Liver (tissue), 9 donors: ENCODE data around the gene IQSEC1. TPM values are rescaled to one million over a fixed set of nuclear protein-coding genes. Genes with fewer than 3 reads are reported as not detected.

ENCODE experiments used
- DNase-seq: peaks from one replicate; pipeline ENCODE4 v3.0.0-alpha.2; 2017; ENCODE audit warnings: low spot score
- H3K27ac ChIP-seq, 2 donors: one replicate each; pipeline ENCODE4 v1.7.0; 2013; ENCODE audit warnings: inconsistent platforms in 2 of 2, low read length in 2 of 2, control low read depth in 1 of 2, low read depth in 1 of 2, mild to moderate bottlenecking in 1 of 2
- H3K27me3 ChIP-seq, 4 donors: one replicate each; pipeline versions ENCODE4 v1.6.1 to v1.7.0; 2013; ENCODE audit warnings: low read length in 3 of 4, inconsistent platforms in 1 of 4, mild to moderate bottlenecking in 1 of 4, moderate library complexity in 1 of 4; ENCODE audit not compliant: control insufficient read depth in 4 of 4, insufficient read depth in 4 of 4
- H3K36me3 ChIP-seq, 4 donors: one replicate each; pipeline versions ENCODE4 v1.6.1 to v1.7.0; 2013; ENCODE audit warnings: low read length in 3 of 4, mild to moderate bottlenecking in 3 of 4, low read depth in 1 of 4, moderate library complexity in 1 of 4; ENCODE audit not compliant: control insufficient read depth in 4 of 4, insufficient read depth in 3 of 4
- H3K4me1 ChIP-seq, 4 donors: one replicate each; pipeline versions ENCODE4 v1.6.1 to v1.7.0; 2013; ENCODE audit warnings: low read length in 3 of 4, mild to moderate bottlenecking in 3 of 4, moderate library complexity in 1 of 4; ENCODE audit not compliant: control insufficient read depth in 4 of 4, insufficient read depth in 4 of 4
- H3K4me3 ChIP-seq, 3 donors: one replicate each; pipeline versions ENCODE4 v1.6.1 to v1.7.0; 2013; ENCODE audit warnings: low read length in 3 of 3, control low read depth in 1 of 3, low read depth in 1 of 3, mild to moderate bottlenecking in 1 of 3
- H3K9ac ChIP-seq, 2 donors: one replicate each; pipeline ENCODE4 v1.7.0; 2013; ENCODE audit warnings: low read length in 2 of 2, mild to moderate bottlenecking in 2 of 2, moderate library complexity in 2 of 2, control low read depth in 1 of 2, low read depth in 1 of 2
- H3K9me3 ChIP-seq, 4 donors: one replicate each; pipeline versions ENCODE4 v1.6.1 to v1.7.0; 2013; ENCODE audit warnings: low read length in 3 of 4; ENCODE audit not compliant: control insufficient read depth in 4 of 4
- ATF3 ChIP-seq: IDR thresholded peaks from 2 replicates; pipeline ENCODE4 v1.6.1; 2016; ENCODE audit warnings: antibody characterized with exemption
- CTCF ChIP-seq: fragments of 150-350 bp; IDR thresholded peaks from 2 replicates; pipeline ENCODE4 v1.5.1; 2017; ENCODE audit warnings: improper control_type of control experiment, low read depth, low read length; ENCODE audit not compliant: missing input control
- EGR1 ChIP-seq, 2 donors: IDR thresholded peaks; 2 replicates each; pipeline ENCODE4 v1.6.1; 2016 to 2018; ENCODE audit warnings: antibody characterized with exemption in 2 of 2, low read depth in 2 of 2
- FOXA1 ChIP-seq: IDR thresholded peaks from 2 replicates; pipeline ENCODE4 v1.6.1; 2016; ENCODE audit warnings: antibody characterized with exemption
- FOXA2 ChIP-seq: IDR thresholded peaks from 2 replicates; pipeline ENCODE4 v1.6.1; 2016; ENCODE audit warnings: antibody characterized with exemption
- GABPA ChIP-seq, 2 donors: IDR thresholded peaks in 1 of 2; conservative IDR thresholded peaks in 1 of 2; 2 replicates each; pipeline ENCODE4 v1.6.1; 2016; ENCODE audit warnings: antibody characterized with exemption in 2 of 2, mild to moderate bottlenecking in 1 of 2, moderate library complexity in 1 of 2
- HNF4A ChIP-seq, 2 donors: conservative IDR thresholded peaks; 2 replicates each; pipeline ENCODE4 v1.6.1; 2016; ENCODE audit warnings: antibody characterized with exemption in 2 of 2, mild to moderate bottlenecking in 2 of 2
- HNF4G ChIP-seq: IDR thresholded peaks from 2 replicates; pipeline ENCODE4 v1.6.1; 2016; ENCODE audit warnings: antibody characterized with exemption
- JUND ChIP-seq, 2 donors: IDR thresholded peaks; 2 replicates each; pipeline ENCODE4 v1.6.1; 2016; ENCODE audit warnings: antibody characterized with exemption in 2 of 2
- MAX ChIP-seq: IDR thresholded peaks from 2 replicates; pipeline ENCODE4 v1.6.1; 2016; ENCODE audit warnings: antibody characterized with exemption
- NR2F2 ChIP-seq: IDR thresholded peaks from 2 replicates; pipeline ENCODE4 v1.6.1; 2016; ENCODE audit warnings: antibody characterized with exemption
- RAD21 ChIP-seq, 2 donors: IDR thresholded peaks; 2 replicates each; pipeline ENCODE4 v1.6.1; 2016; ENCODE audit warnings: antibody characterized with exemption in 2 of 2, mild to moderate bottlenecking in 2 of 2
- REST ChIP-seq: IDR thresholded peaks from 2 replicates; pipeline ENCODE4 v1.6.1; 2016; ENCODE audit warnings: antibody characterized with exemption, mild to moderate bottlenecking
- RXRA ChIP-seq, 2 donors: IDR thresholded peaks; 2 replicates each; pipeline ENCODE4 v1.6.1; 2017 to 2018; ENCODE audit warnings: antibody characterized with exemption in 2 of 2, mild to moderate bottlenecking in 1 of 2
- SP1 ChIP-seq: IDR thresholded peaks from 2 replicates; pipeline ENCODE4 v1.6.1; 2018; ENCODE audit warnings: antibody characterized with exemption, mild to moderate bottlenecking
- TAF1 ChIP-seq: conservative IDR thresholded peaks from 2 replicates; pipeline ENCODE4 v1.6.1; 2016; ENCODE audit warnings: antibody characterized with exemption, mild to moderate bottlenecking
- YY1 ChIP-seq: IDR thresholded peaks from 2 replicates; pipeline ENCODE4 v1.6.1; 2016; ENCODE audit warnings: antibody characterized with exemption, mild to moderate bottlenecking
- WGBS: extraction: QIAGEN DNeasy Blood & Tissue Kit; methylation state at CpG from one replicate; pipeline ENCODE4 v1.1.7; 2013; 5-methylcytosine and 5-hydroxymethylcytosine counted together
- polyA plus RNA-seq, 2 donors: library from polyadenylated mRNA; stranded (reverse) in 1 of 2; unstranded in 1 of 2; fragments of 200-250 nt in 1 of 2; fragments of >200 nt in 1 of 2; fragmentation: Nextera tagmentation in 1 of 2; extraction: Ambion mirVana in 1 of 2; gene quantifications; one replicate each; pipeline versions ENCODE4 v1.2.1 to v1.2.3, GENCODE V29; 2013 to 2015
- total RNA-seq, 2 donors: library from RNA; depleted of rRNA; stranded (reverse); fragments of >200 nt; gene quantifications; one replicate each; pipeline ENCODE4 v1.2.3, GENCODE V29; 2014
- donor health status: healthy.
- donor health status: healthy.
- donor health status: healthy.
- donor health status: healthy.
- donor health status: healthy.

IQSEC1 gene
- total and polyA plus RNA-seq, 4 donors, result 12.7 to 56.0 (median 36.2) TPM

GRCh38 chr3:13108861-13109260, 35.6 kb upstream of the IQSEC1 start (continued):
- TF ChIP-seq YY1 (no peak), MAX (no peak), FOXA2 (no peak)

GRCh38 chr3:13107661-13108060, 34.4 kb upstream of the IQSEC1 start:
- H3K36me3 ChIP-seq, result no peaks in the 10 kb centered on the region
- no peaks in the 10 kb centered on the region for H3K27me3 ChIP-seq
- no peak for TF ChIP-seq ATF3
- no peak for TF ChIP-seq JUND (IDR thresholded peaks at IDR 0.05)
- TF ChIP-seq HNF4A (conservative IDR thresholded peaks at IDR 0.05), result no peak
- H3K9ac ChIP-seq, result no peak overlapping the region
- no peak overlapping the region for H3K4me3 ChIP-seq
- WGBS, result 96% methylated on average over 13 of the region's 13 CpGs
- DNase-seq, result no peak
- H3K4me1 ChIP-seq, result peaks cover 6 to 18% (median 13%) of the 10 kb centered on the region in 4 donors
- H3K9me3 ChIP-seq, result no peaks in the 10 kb centered on the region
- no peak overlapping the region for H3K27ac ChIP-seq

- H3K27me3 ChIP-seq, result no peaks in the 10 kb centered on the region
- no peak overlapping the region for H3K9ac ChIP-seq
- no peak for TF ChIP-seq YY1
- no peak for TF ChIP-seq RAD21 (IDR thresholded peaks at IDR 0.05)
- no peak for TF ChIP-seq HNF4A (conservative IDR thresholded peaks at IDR 0.05)
- no peak for TF ChIP-seq FOXA2
- TF ChIP-seq RXRA (IDR thresholded peaks at IDR 0.05), result no peak
- no peak for DNase-seq
- no peak overlapping the region for H3K4me3 ChIP-seq
- H3K4me1 ChIP-seq, result peaks cover 3 to 7% (median 5%) of the 10 kb centered on the region in 4 donors
- WGBS, result 80% methylated on average over 6 of the region's 6 CpGs
- no peak overlapping the region for H3K27ac ChIP-seq
- H3K9me3 ChIP-seq, result no peaks in the 10 kb centered on the region
- no peaks in the 10 kb centered on the region for H3K36me3 ChIP-seq
Observed at GRCh38 chr3:13106308-13107001, 33.2 kb upstream of the IQSEC1 start.

GRCh38 chr3:13105896-13106250, 32.6 kb upstream of the IQSEC1 start:
- H3K9ac ChIP-seq, result no peak overlapping the region
- DNase-seq, result no peak
- no peak overlapping the region for H3K4me3 ChIP-seq
- peaks cover 0 to 1% (median 0%) of the 10 kb centered on the region in 4 donors for H3K4me1 ChIP-seq
- no peak for TF ChIP-seq MAX
- TF ChIP-seq CTCF, result no peak
- no peak for TF ChIP-seq EGR1 (IDR thresholded peaks at IDR 0.05; ENCODE audit: low read depth in 2 of 2)
- no peak for TF ChIP-seq FOXA2
- no peak for TF ChIP-seq HNF4G
- no peak for TF ChIP-seq NR2F2
- TF ChIP-seq TAF1, result no peak
- no peak for TF ChIP-seq RXRA (IDR thresholded peaks at IDR 0.05)
- TF ChIP-seq JUND (IDR thresholded peaks at IDR 0.05), result no peak
- no peak for TF ChIP-seq ATF3
- TF ChIP-seq SP1, result no peak
- TF ChIP-seq GABPA (IDR thresholded peaks at IDR 0.05 in 1 of 2, conservative IDR thresholded peaks at IDR 0.05 in 1 of 2), result no peak
- TF ChIP-seq REST, result no peak
- TF ChIP-seq RAD21 (IDR thresholded peaks at IDR 0.05), result no peak
- TF ChIP-seq FOXA1, result no peak
- TF ChIP-seq HNF4A (conservative IDR thresholded peaks at IDR 0.05), result no peak
- H3K9me3 ChIP-seq, result no peaks in the 10 kb centered on the region
- no peak overlapping the region for H3K27ac ChIP-seq
- WGBS, result 96% methylated on average over 5 of the region's 5 CpGs
- H3K36me3 ChIP-seq, result no peaks in the 10 kb centered on the region
- H3K27me3 ChIP-seq, result no peaks in the 10 kb centered on the region
